SIG-M5 treated with dmso at 0.1 percent for 504 hours (cell line): ENCODE results near the gene SLIT3.

Source experiments
- DNase-seq: peaks from one replicate; lab custom pipeline; 2025; ENCODE audit not compliant: unreplicated experiment; lab: John Stamatoyannopoulos, UW

Gene SLIT3

GRCh38 chr5:168696611-168697010 is 604.3 kb downstream of the SLIT3 start:
- DNase-seq: no peak

DNA sequence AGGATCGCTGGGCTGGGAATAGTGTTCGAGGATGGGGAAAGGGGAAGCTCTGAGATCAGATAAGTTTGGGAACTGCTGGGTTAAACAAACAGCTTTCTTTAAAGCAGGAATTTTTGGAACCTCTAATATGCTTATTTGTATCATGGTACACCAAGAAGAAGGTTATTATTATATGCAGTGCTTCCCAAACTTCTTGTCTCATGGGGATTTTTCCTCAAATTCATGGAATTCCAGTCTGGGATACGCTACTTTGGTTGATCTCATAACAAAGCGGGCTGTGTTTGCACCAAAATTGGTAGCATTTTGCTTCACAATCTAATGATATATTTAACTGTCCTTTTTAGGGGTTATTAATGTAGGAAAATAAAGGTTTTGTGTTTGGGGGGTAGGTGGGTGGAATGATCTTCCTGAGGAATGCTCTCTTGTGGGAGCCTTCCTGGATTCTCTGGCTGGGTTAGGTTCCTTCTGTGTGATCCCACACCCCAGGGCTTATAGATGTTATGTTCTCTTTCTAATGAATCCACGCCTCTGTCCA is 605.6 kb downstream of the SLIT3 start:
- DNase-seq: no peak

- DNase-seq: no peak
These were observed 606.6 kb downstream of the SLIT3 start for GRCh38 chr5:168694289-168694688.

- no peak for DNase-seq
These were observed 607.1 kb downstream of the SLIT3 start for GRCh38 chr5:168693883-168694282.

- no peak for DNase-seq
These were observed 607.6 kb downstream of the SLIT3 start for GRCh38 chr5:168693297-168693696.

- no peak for DNase-seq
These were observed 609.0 kb downstream of the SLIT3 start for GRCh38 chr5:168691891-168692290.

- no peak for DNase-seq
These were observed 611.7 kb downstream of the SLIT3 start for GRCh38 chr5:168689260-168689659.

DNA sequence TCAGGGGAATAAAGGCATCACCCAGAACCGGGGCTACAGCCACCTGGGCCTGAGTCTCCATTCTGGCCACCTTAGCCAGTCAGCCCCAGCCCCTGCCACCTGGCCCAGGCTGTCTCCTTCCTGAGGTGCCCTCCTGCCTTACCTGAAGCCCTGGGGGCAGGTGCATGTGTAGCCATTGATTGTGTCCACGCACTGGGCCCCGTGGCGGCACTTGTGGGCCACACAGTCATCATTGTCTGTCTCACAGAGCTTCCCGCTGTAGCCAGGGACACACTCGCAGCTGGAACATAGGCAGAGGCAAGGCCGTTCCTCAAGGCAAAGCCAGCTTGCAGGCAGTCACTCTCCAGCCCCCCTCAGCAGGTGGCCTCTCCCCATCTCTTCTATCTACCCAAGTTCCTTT is 614.1 kb downstream of the SLIT3 start:
- DNase-seq: no peak

DNA sequence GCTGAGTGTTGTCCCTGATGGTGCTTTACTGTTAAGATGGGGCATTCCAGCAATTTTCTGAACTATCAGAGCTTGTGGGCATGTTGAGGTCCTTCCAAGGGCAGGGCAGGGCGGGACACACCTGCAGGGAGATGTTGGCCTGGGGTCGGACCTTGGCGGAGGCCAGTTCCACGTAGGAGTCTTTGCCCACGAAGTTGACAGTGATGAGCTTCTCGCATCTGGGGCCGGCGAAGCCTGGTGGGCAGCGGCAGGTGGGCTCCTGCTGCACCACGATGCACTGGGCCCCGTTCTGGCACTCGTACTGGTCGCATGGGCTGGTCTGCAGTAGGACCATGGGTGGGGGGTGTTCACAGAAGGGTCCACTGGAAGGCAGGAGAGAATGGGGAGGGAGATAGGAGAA is 615.4 kb downstream of the SLIT3 start:
- no peak for DNase-seq

DNA sequence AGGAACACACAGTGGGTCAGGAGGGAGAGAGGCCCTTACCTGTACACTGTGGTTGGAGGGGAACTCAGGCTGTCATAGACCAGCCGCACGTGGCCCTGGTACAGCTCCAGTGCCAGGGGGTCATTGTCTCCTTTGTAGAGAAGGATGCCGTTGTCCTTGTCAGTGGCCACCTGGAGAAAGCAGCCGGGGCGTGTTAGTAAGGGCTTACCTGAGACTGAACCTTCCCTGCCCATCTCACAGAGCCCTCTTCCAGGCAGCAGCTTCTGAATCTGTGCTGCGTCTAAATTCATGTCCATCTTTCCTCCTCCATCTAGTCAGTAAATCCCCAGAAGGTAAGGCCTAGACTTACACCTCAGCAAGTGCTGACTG is 617.0 kb downstream of the SLIT3 start:
- DNase-seq: no peak

GRCh38 chr5:168683247-168683926 is 617.6 kb downstream of the SLIT3 start:
- DNase-seq: no peak

- DNase-seq: no peak
These were observed 619.3 kb downstream of the SLIT3 start for GRCh38 chr5:168681556-168682183.

DNA sequence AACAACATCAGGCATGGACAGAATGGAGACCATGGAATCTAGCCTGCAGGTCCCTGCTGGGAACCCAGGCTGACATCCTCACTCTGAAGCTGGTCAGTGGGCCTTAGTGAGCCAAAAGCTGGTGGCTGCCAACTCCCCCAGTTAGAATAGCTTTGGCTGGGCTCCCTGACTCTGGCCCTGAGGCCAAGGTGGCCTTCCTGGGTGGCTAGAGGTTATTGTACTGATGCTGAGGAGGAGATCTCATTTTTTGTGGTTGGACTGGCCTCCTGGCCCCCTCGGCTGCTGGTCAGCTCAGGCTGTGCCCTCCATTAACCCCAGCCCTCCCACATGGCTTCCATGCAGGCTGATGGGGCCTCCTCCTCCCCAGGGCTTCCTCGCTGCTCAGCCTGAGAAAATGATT is 620.5 kb downstream of the SLIT3 start:
- no peak for DNase-seq

DNA sequence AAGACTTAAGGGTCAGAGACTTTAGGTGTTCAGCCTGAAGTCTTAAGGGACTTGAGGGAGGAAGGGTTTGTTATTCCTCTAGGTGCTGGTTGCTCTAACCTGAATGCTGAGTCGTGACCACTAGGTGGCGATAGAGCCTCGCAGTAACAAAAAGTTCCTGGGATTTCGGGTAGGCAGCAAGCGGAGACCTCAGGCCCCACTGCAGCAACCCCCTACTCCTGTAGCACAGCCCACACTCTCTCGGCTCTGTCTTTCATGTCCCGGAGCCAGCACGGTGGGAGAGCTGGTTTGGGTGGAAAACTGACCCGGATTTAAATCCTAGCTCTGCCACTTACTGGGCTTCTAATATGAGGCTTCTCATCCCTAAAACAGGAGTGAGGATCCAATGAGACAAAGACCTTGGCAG is 621.4 kb downstream of the SLIT3 start:
- peak; percentile 51 for DNase-seq

DNA sequence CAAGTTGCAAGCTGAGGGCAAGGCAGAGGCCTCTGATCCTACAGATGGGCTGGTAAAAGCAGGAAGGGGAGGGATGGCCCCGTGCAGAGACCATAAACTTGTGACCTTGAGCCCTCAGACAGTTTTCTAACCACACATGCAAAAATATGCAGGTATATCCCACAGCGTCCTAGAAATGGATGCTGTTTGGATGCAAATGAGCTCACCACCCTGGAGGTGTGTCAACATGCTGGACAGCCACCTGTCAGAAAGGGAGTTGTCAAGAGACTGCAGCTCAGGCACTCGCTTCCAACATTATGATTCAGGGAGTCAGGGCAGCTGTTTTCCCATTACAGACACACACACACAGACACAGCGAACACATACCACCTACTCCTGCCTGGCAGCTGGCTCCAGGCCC is 624.4 kb downstream of the SLIT3 start:
- DNase-seq: no peak

- DNase-seq: no peak
These were observed 625.0 kb downstream of the SLIT3 start for GRCh38 chr5:168675883-168676408.

DNA sequence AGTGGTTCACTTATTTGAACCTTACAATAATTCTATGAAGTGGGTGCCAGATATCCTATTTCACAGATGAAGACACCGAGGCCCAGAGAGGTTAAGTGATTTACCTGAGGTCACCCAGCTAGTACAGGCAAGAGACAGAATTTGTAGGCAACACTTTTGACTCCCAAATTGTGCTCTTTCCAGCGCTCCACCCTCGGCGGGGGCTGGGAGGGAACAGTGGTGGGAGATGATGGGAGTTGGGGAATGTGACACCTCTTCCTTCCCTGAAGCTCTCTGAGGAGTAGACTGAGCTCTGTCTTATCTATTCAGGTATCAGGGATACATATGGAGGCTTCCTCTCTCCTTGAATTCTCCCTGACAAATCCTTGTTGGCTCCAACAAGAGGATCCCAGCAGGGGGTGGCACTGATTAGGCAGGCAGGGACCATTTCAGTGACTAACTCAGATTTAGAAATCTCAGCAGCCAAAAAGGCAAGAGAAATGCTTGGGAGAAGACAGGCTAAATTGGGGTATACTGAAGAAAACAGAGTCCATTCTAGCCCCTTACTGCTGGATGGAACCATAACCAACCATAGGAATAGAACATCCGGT is 626.0 kb downstream of the SLIT3 start:
- no peak for DNase-seq

GRCh38 chr5:168672888-168673287 is 628.1 kb downstream of the SLIT3 start:
- no peak for DNase-seq

DNA sequence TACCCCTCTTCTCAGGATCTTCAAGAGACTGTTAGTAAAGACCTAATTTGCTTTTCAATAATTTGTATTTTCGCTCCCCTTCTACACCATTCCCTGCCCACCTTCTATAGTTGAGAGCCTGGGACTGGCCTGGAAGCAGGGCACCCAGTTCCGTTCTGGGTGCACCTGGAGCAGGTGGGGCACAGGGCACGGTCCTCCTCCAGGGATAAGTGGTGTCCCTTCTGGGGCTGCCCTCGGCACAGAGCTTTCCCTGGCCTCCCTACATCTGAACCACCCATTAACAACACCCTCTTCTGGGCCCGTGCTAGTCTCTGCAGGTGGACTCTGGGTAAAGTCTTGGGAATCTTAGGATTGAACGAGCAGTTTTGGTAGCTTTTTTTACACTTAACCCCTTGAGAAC is 628.9 kb downstream of the SLIT3 start:
- DNase-seq: no peak

- no peak for DNase-seq
These were observed 629.9 kb downstream of the SLIT3 start for GRCh38 chr5:168670881-168671575.

DNA sequence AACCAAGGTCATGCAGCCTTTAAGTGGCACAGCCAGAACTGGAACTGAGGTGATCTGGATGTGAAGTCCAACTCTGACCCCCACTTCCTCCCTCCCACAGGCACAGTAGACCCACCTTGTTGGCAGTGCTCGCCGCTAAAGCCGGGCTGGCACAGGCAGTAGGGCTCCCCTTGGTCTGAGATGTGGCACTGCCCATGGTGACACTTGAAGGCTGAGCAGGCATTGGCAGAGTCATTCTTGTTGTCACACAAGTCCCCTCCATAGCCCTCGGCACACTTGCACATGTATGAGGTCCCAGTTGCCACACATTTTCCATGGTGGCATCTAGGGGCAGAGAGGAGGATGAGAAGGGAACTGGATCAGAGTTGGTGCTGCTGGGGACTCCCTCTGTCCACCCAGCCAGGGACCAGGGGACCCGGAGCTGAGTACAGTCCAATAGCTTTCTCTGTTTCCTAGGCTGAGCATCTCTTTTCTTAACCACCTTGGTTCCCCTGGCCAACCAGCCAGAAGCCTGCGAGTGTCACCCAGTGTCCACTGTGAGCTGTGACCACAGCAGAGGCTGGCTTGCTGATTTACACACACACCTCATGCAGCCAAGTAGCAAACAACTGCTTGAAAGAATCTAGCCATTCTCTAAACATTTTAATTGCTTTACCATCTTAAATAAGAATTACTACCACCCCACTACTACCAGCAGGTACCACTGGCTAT is 631.1 kb downstream of the SLIT3 start:
- DNase-seq: no peak
